Fibroblast of lung (primary cell): ENCODE measurements around the gene SLC39A6.

Experiments
- CTCF ChIP-seq, 2 donors: IDR thresholded peaks in 1 of 2; conservative IDR thresholded peaks in 1 of 2; 1 replicate in 1 of 2; 2 replicates in 1 of 2; pipeline ENCODE4 v1.5.1; 2011 to 2012; ENCODE audit warnings: low read length in 2 of 2, control low read depth in 1 of 2, inconsistent platforms in 1 of 2, low read depth in 1 of 2, mild to moderate bottlenecking in 1 of 2
- EZH2 ChIP-seq: IDR thresholded peaks from 2 replicates; pipeline ENCODE4 v1.5.1; 2012; ENCODE audit warnings: low read length, control low read depth, mild to moderate bottlenecking; ENCODE audit errors: missing control alignments

GRCh38 chr18:36158266-36158867 is 29.2 kb upstream of the SLC39A6 start:
- TF ChIP-seq CTCF (conservative IDR thresholded peaks at IDR 0.05 in 1 of 2, IDR thresholded peaks at IDR 0.05 in 1 of 2; ENCODE audit: low read depth in 1 of 2, low read length in 2 of 2) (no peak), EZH2 (no peak)
